Measurements from ENCODE around the gene MRPL12. TPM values are rescaled to one million over a fixed set of nuclear protein-coding genes. Genes with fewer than 3 reads are reported as not detected.

Gene MRPL12
- total RNA-seq (ENCODE audit: low replicate concordance): 13.2 and 30.9 TPM in 2 replicates

DNA sequence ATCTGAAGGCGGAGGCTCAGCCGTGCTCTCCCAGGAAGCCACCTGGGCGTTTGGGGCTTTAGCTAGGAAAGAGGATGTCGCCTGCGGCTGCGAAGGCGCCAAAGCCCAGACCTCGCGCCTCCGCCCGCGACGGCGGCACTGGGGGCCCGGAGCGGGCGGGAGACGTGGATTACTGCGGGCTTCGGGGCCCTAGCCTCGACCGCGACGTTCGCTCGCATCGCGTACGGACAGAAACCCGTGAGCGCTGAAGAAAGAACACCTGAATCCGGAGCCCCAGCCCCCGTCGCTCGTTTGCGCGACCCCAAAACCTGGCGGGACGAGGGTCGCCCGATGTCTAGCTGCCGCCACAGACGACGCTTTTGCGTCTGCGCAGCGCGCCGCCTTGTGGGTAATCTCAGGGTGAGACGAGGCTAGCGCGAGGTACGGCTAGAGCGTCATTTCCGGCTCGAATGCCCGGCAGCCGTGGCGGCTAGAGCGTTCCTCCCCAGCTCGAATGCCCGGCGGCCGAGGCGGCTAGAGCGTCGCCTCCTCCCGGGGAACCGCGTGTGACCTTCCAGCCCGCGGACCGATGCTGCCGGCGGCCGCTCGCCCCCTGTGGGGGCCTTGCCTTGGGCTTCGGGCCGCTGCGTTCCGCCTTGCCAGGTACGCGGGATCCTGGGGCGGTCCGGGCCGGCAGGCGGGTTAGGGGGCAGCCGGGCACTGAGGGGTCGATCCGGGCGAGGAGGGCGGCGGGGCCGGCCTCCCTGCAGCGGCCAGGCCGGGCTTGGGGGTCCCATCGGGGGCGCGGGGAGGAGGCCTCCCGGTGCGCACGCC is at the start of gene MRPL12:
Gene MRPL12 (plus strand): TSS at position 434 of the 813 bp plus-strand sequence. CDS start 135 bp downstream, at position 569.
- peaks cover 7% of the 10 kb centered on the region for H3K27me3 Mint-ChIP-seq (ENCODE audit: insufficient read depth, low read depth)
- Histone ChIP-seq H3K9me3 (ENCODE audit: low read depth) (no peaks in the 10 kb centered on the region), H3K36me3 (no peaks in the 10 kb centered on the region), H3K79me2 (ENCODE audit: low read depth) (peaks cover 70% of the 10 kb centered on the region), H3K4me2 (peak within 1 kb of the TSS; percentile 96), H3K4me1 (peaks cover 14% of the 10 kb centered on the region), H3K27me3 (no peaks in the 10 kb centered on the region), H3F3A (ENCODE audit: low read depth) (peaks cover 16% of the 10 kb centered on the region), H4K20me1 (ENCODE audit: low read depth) (peaks cover 36% of the 10 kb centered on the region), H2AFZ (replicated peaks) (peak within 1 kb of the TSS; percentile 75), H3K4me3 (peak within 1 kb of the TSS; percentile 92), H3K27ac (peak within 1 kb of the TSS; percentile 80), H3K9ac (peak within 1 kb of the TSS; percentile 99)
- H3K9me3 Mint-ChIP-seq: peaks cover 2% of the 10 kb centered on the region
- DNase-seq (ENCODE audit: low spot score): peak; percentile 99
- peaks cover 23% of the 10 kb centered on the region for H3K4me1 Mint-ChIP-seq
- TF ChIP-seq EZH2 (IDR thresholded peaks at IDR 0.05) (no peak), EZH2phosphoT487 (IDR thresholded peaks at IDR 0.05) (no peak)
- TF ChIP-seq, protein P1, sequence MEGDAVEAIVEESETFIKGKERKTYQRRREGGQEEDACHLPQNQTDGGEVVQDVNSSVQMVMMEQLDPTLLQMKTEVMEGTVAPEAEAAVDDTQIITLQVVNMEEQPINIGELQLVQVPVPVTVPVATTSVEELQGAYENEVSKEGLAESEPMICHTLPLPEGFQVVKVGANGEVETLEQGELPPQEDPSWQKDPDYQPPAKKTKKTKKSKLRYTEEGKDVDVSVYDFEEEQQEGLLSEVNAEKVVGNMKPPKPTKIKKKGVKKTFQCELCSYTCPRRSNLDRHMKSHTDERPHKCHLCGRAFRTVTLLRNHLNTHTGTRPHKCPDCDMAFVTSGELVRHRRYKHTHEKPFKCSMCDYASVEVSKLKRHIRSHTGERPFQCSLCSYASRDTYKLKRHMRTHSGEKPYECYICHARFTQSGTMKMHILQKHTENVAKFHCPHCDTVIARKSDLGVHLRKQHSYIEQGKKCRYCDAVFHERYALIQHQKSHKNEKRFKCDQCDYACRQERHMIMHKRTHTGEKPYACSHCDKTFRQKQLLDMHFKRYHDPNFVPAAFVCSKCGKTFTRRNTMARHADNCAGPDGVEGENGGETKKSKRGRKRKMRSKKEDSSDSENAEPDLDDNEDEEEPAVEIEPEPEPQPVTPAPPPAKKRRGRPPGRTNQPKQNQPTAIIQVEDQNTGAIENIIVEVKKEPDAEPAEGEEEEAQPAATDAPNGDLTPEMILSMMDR (IDR thresholded peaks at IDR 0.05): no peak
- peak within 1 kb of the TSS; percentile 93 for H3K27ac Mint-ChIP-seq
- H3K36me3 Mint-ChIP-seq: peaks cover 22% of the 10 kb centered on the region
- peak within 1 kb of the TSS; percentile 96 for H3K4me3 Mint-ChIP-seq

DNA sequence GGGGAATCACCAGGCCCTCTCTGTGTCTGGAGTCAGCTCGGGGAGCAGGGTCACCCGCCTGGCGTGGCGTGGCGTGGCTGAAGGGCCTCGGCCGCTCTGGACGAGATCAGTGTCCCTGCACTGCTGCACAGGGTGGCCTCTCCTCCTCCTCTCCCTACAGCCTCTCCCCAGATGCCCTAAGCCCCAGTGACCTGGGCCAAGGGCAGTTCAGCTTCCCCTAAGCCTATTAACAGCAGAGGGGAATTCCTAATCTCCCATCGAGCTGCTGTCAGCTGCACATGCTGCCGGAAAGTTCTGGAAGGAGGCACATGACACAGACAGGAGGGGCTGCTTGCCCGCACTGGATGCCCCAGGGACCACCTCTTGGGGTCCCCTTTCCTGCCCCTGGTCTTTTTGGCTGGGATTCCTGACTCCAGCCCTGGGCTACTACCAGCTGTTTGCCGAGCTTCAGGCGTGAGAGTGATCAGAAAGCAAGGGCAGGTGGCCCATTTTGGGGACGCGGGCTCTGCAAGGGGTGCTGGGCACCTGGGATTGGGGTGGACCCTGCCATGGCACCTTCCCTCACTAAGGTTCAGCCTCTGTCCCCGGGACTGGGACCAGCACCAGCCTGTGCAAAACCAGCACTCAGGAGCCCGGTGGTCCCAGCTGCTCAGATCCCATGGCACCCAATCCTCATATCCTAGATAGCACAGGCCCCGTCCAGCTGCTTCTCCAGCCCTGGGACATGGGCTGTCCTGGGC is 47.6 kb upstream of the MRPL12 start:
- Mint-ChIP-seq H3K27ac (peak overlapping the region; percentile 25), H3K4me3 (peak overlapping the region; percentile 13), H3K9me3 (no peaks in the 10 kb centered on the region), H3K4me1 (peaks cover 15% of the 10 kb centered on the region), H3K36me3 (no peaks in the 10 kb centered on the region), H3K27me3 (ENCODE audit: insufficient read depth, low read depth) (peaks cover 4% of the 10 kb centered on the region)
- Histone ChIP-seq H3K4me1 (no peaks in the 10 kb centered on the region), H3K4me2 (no peak overlapping the region), H3K79me2 (ENCODE audit: low read depth) (no peaks in the 10 kb centered on the region), H3K9me3 (ENCODE audit: low read depth) (no peaks in the 10 kb centered on the region), H3F3A (ENCODE audit: low read depth) (no peaks in the 10 kb centered on the region), H3K27me3 (no peaks in the 10 kb centered on the region), H3K36me3 (no peaks in the 10 kb centered on the region), H4K20me1 (ENCODE audit: low read depth) (no peaks in the 10 kb centered on the region), H3K27ac (no peak overlapping the region), H3K9ac (no peak overlapping the region), H2AFZ (replicated peaks) (no peak overlapping the region), H3K4me3 (no peak overlapping the region)
- DNase-seq (ENCODE audit: low spot score): peak; percentile 34
- TF ChIP-seq EZH2 (IDR thresholded peaks at IDR 0.05) (no peak), EZH2phosphoT487 (IDR thresholded peaks at IDR 0.05) (no peak)
- TF ChIP-seq, protein P1 (IDR thresholded peaks at IDR 0.05): no peak

DNA sequence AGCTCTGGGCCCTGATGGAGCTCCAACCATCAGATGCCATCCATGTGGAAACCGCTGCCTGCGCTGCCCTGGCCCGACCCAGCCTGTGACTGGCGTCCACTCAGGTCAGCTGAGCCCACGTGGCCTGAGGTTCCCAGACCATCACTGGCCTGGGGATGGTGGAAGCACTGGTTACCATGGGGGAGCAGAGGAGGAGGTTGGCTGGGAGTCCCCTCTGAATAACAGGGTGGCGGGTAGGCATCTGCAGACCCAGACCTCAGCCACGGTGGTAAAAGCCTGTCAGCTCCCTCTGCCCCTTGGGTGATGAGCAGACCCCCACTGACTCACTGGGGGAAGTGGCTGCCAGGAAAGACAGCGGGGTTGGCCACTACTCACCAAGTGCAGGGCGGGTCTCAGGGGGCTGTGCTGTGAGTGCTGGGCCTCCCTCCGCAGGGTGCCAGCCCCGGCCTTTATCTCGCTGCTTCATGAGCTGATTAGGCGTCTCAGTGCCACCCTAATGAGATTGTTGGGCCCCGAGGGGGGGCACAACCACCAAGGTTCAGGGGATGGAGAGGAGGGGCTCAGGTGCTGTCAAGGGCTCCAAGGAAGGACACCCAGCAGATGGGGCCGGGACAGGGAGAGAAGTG is 46.9 kb upstream of the MRPL12 start, which contains the start of gene PDE6G:
Gene PDE6G (minus strand): TSS at position 425 of the 626 bp plus-strand sequence. CDS start 3,237 bp downstream, outside the sequence.
- peak within 1 kb of the TSS; percentile 25 for H3K27ac Mint-ChIP-seq
- Histone ChIP-seq H3K79me2 (ENCODE audit: low read depth) (no peaks in the 10 kb centered on the region), H3K36me3 (no peaks in the 10 kb centered on the region), H3K4me2 (no peak within 1 kb of the TSS), H3K27ac (no peak within 1 kb of the TSS), H3K27me3 (no peaks in the 10 kb centered on the region), H3K9me3 (ENCODE audit: low read depth) (no peaks in the 10 kb centered on the region), H2AFZ (replicated peaks) (no peak within 1 kb of the TSS), H3K4me3 (no peak within 1 kb of the TSS), H3K9ac (no peak within 1 kb of the TSS), H4K20me1 (ENCODE audit: low read depth) (no peaks in the 10 kb centered on the region), H3K4me1 (no peaks in the 10 kb centered on the region), H3F3A (ENCODE audit: low read depth) (no peaks in the 10 kb centered on the region)
- H3K9me3 Mint-ChIP-seq: no peaks in the 10 kb centered on the region
- H3K4me3 Mint-ChIP-seq: peak within 1 kb of the TSS; percentile 13
- DNase-seq (ENCODE audit: low spot score): no peak
- H3K27me3 Mint-ChIP-seq (ENCODE audit: insufficient read depth, low read depth): peaks cover 4% of the 10 kb centered on the region
- H3K4me1 Mint-ChIP-seq: peaks cover 15% of the 10 kb centered on the region
- TF ChIP-seq EZH2 (IDR thresholded peaks at IDR 0.05): no peak
- no peak for TF ChIP-seq EZH2phosphoT487 (IDR thresholded peaks at IDR 0.05)
- TF ChIP-seq, protein P1 (IDR thresholded peaks at IDR 0.05): no peak
- no peaks in the 10 kb centered on the region for H3K36me3 Mint-ChIP-seq

Measured in neural progenitor cell (in vitro differentiated cells).